Pancreas (tissue), 10 donors: ENCODE results near the gene ITPRIPL2. TPM values are rescaled to one million over a fixed set of nuclear protein-coding genes. Genes with fewer than 3 reads are reported as not detected.

Source experiments
- ATAC-seq, 4 donors: fragments of 200-7000 bp; cut with Tn5 transposase; one replicate each; pipeline versions ENCODE4 v1.8.0 to v1.9.1; 2020; ENCODE audit warnings: mild to moderate bottlenecking in 4 of 4, moderate library complexity in 4 of 4
- DNase-seq, 6 donors: peaks; one replicate each; pipeline ENCODE4 v3.0.0-alpha.2; 2020
- FAIRE-seq: peaks from 2 replicates; lab custom pipeline; 2012; peaks lifted over from hg19 to GRCh38; lab: Jason Lieb, UNC
- H3K27ac ChIP-seq, 4 donors: fragments of 200-600 bp; sonication (generic); 1 replicate in 3 of 4; 2 replicates in 1 of 4; pipeline versions ENCODE4 v1.5.0 to v1.8.0; 2020
- H3K27me3 ChIP-seq, 4 donors: fragments of 200-600 bp; one replicate each; pipeline ENCODE4 v1.8.0; 2021
- H3K36me3 ChIP-seq, 3 donors: fragments of 200-600 bp; sonication (generic) in 1 of 3; one replicate each; pipeline versions ENCODE4 v1.5.0 to v1.8.0; 2020 to 2021
- H3K4me1 ChIP-seq, 3 donors: fragments of 200-600 bp; one replicate each; pipeline ENCODE4 v1.8.0; 2021
- H3K4me3 ChIP-seq, 4 donors: fragments of 200-600 bp; sonication (generic) in 2 of 4; one replicate each; pipeline versions ENCODE4 v1.5.0 to v1.8.0; 2020 to 2021
- H3K9me3 ChIP-seq, 4 donors: fragments of 200-600 bp; one replicate each; pipeline ENCODE4 v1.8.0; 2021
- WGBS, 2 donors: extraction: QIAGEN DNeasy Blood & Tissue Kit; methylation state at CpG; one replicate each; pipeline ENCODE4 v1.1.7; 2013; 5-methylcytosine and 5-hydroxymethylcytosine counted together
- intact Hi-C, 3 donors: fragments of 100-400 bp; cut with DNase I; formaldehyde crosslinking; loops; one replicate each; pipeline versions ENCODE4 v1.11.1 to v1.14.2; 2022
- polyA plus RNA-seq, 2 donors: library from polyadenylated mRNA; stranded (reverse); fragments of 200-250 nt; gene quantifications; one replicate each; pipeline ENCODE4 v1.2.3, GENCODE V29; 2013
- total RNA-seq, 6 donors: library from RNA; stranded (reverse); fragmentation: NEBNext Ultra II Directional in 4 of 6; extraction: Animal tissue kit (Norgen Biotek cat#: 25700) in 4 of 6; gene quantifications; one replicate each; pipeline versions ENCODE4 v1.2.1 to v1.2.4, GENCODE V29; 2021 to 2023
- TF ChIP-seq, protein P1 (sequence below), 4 donors: fragments of 200-600 bp; sonication (generic) in 3 of 4; IDR thresholded peaks; one replicate each; pipeline versions ENCODE4 v1.5.0 to v1.8.0; 2021; ENCODE audit warnings: antibody characterized with exemption in 4 of 4
- donor health status: healthy with polysubstance abuse.
- donor health status: DM: no; HTN: no; CAD: no; lungs with moderate emphysema.
- donor health status: DM: no; HTN: no; CAD: no.
- donor health status: control.
- donor health status: control.
- donor health status: Bipolar disorder and iron deficiency.
- donor health status: DM: yes; HTN: yes; CAD: no.
- donor health status: DM: no; HTN: no; CAD: no.
- donor health status: DM: no; HTN: no; CAD: no.
- donor health status: DM: yes; HTN: yes; CAD: no.

The ITPRIPL2 gene
- total and polyA plus RNA-seq, 8 donors: 4.0 to 36.2 (median 19.8) TPM

DNA sequence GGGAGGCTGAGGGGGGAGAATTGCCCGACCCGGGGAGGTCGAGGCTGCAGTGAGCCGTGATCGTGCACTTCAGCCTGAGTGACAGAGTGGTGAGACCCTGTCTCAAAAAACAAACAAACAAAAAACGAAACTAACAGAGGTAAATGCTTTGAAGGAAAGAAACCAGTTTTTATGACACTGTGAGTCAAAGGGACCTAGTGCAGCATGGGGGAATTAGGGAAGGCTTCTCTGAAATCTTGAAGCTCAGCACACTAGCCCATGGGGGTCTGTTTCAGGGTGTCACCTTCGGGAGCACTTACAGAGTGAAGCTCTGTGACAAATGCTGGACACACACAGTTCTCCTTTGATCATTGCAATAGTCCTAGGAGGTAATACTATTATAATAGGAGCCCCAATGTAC lies 16.6 kb downstream of the ITPRIPL2 start:
- no peak for DNase-seq
- TF ChIP-seq, protein P1, sequence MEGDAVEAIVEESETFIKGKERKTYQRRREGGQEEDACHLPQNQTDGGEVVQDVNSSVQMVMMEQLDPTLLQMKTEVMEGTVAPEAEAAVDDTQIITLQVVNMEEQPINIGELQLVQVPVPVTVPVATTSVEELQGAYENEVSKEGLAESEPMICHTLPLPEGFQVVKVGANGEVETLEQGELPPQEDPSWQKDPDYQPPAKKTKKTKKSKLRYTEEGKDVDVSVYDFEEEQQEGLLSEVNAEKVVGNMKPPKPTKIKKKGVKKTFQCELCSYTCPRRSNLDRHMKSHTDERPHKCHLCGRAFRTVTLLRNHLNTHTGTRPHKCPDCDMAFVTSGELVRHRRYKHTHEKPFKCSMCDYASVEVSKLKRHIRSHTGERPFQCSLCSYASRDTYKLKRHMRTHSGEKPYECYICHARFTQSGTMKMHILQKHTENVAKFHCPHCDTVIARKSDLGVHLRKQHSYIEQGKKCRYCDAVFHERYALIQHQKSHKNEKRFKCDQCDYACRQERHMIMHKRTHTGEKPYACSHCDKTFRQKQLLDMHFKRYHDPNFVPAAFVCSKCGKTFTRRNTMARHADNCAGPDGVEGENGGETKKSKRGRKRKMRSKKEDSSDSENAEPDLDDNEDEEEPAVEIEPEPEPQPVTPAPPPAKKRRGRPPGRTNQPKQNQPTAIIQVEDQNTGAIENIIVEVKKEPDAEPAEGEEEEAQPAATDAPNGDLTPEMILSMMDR (IDR thresholded peaks at IDR 0.05): no peak
- Histone ChIP-seq H3K27ac (peak overlapping the region in 2 of 4 donors; percentile 38 to 61), H3K36me3 (no peaks in the 10 kb centered on the region), H3K27me3 (no peaks in the 10 kb centered on the region), H3K9me3 (no peaks in the 10 kb centered on the region), H3K4me3 (no peak overlapping the region), H3K4me1 (no peaks in the 10 kb centered on the region)
- peak in 1 of 4 donors; percentile 6 for ATAC-seq
- WGBS, 2 donors: 77 to 80% methylated on average over 7 of the region's 7 CpGs
- FAIRE-seq: no peak
- intact Hi-C loops: no loop called here

- no peaks in the 10 kb centered on the region for H3K9me3 ChIP-seq
- DNase-seq (no peak), ATAC-seq (peak in 3 of 4 donors; percentile 47 to 70 (median 58)), FAIRE-seq (no peak)
- no peaks in the 10 kb centered on the region for H3K27me3 ChIP-seq
- no peak overlapping the region for H3K4me3 ChIP-seq
- H3K27ac ChIP-seq: peak overlapping the region in 2 of 4 donors; percentile 38 to 61
- TF ChIP-seq, protein P1 (IDR thresholded peaks at IDR 0.05): no peak
- no peaks in the 10 kb centered on the region for H3K4me1 ChIP-seq
- WGBS, 2 donors: 63 to 68% methylated on average over 11 of the region's 11 CpGs
- H3K36me3 ChIP-seq: no peaks in the 10 kb centered on the region
- intact Hi-C loops: no loop called here
Measured at GRCh38 chr16:19130852-19131824, 17.4 kb downstream of the ITPRIPL2 start.

GRCh38 chr16:19131825-19132218 lies 18.1 kb downstream of the ITPRIPL2 start:
- peak overlapping the region in 2 of 4 donors; percentile 38 to 61 for H3K27ac ChIP-seq
- H3K4me3 ChIP-seq: no peak overlapping the region
- intact Hi-C loops: no loop called here
- no peaks in the 10 kb centered on the region for H3K36me3 ChIP-seq
- TF ChIP-seq, protein P1 (IDR thresholded peaks at IDR 0.05): no peak
- no peak for DNase-seq
- no peaks in the 10 kb centered on the region for H3K4me1 ChIP-seq
- no peak for FAIRE-seq
- ATAC-seq: no peak
- H3K27me3 ChIP-seq: no peaks in the 10 kb centered on the region
- no peaks in the 10 kb centered on the region for H3K9me3 ChIP-seq

- Histone ChIP-seq H3K4me3 (no peak overlapping the region), H3K27me3 (no peaks in the 10 kb centered on the region), H3K27ac (peak overlapping the region in 2 of 4 donors; percentile 38 to 61), H3K4me1 (no peaks in the 10 kb centered on the region), H3K9me3 (no peaks in the 10 kb centered on the region), H3K36me3 (no peaks in the 10 kb centered on the region)
- TF ChIP-seq, protein P1 (IDR thresholded peaks at IDR 0.05): no peak
- intact Hi-C loops: no loop called here
- FAIRE-seq (no peak), ATAC-seq (no peak), DNase-seq (no peak)
- 95 to 100% methylated on average over 1 of the region's 1 CpG for WGBS, 2 donors
Measured at GRCh38 chr16:19132255-19132654, 18.5 kb downstream of the ITPRIPL2 start.

- intact Hi-C loops: no loop called here
- FAIRE-seq: no peak
- no peak overlapping the region for H3K4me3 ChIP-seq
- H3K9me3 ChIP-seq: no peaks in the 10 kb centered on the region
- TF ChIP-seq, protein P1 (IDR thresholded peaks at IDR 0.05): no peak
- no peaks in the 10 kb centered on the region for H3K27me3 ChIP-seq
- ATAC-seq: no peak
- no peaks in the 10 kb centered on the region for H3K36me3 ChIP-seq
- DNase-seq: no peak
- WGBS, 2 donors: 85 to 86% methylated on average over 11 of the region's 11 CpGs
- no peaks in the 10 kb centered on the region for H3K4me1 ChIP-seq
- H3K27ac ChIP-seq: no peak overlapping the region
Measured at GRCh38 chr16:19132898-19133297, 19.1 kb downstream of the ITPRIPL2 start.
